Skin of body (tissue), 2 donors: Measurements from ENCODE around the gene CHAF1A. TPM values are rescaled to one million over a fixed set of nuclear protein-coding genes. Genes with fewer than 3 reads are reported as not detected.

Experiments used
- DNase-seq: peaks from one replicate; lab custom pipeline; 2025; lab: John Stamatoyannopoulos, UW
- total RNA-seq: library from RNA; depleted of rRNA; stranded (reverse); fragments of >200 nt; gene quantifications from one replicate; pipeline ENCODE4 v1.2.3, GENCODE V29; 2014

Gene CHAF1A
- total RNA-seq, 1 donor from 2014 or later, result 9.5 TPM

- DNase-seq, result no peak
Measured at GRCh38 chr19:4376991-4377781, 25.3 kb upstream of the CHAF1A start.

- DNase-seq, result no peak
Measured at GRCh38 chr19:4378886-4379285, 23.6 kb upstream of the CHAF1A start.

GRCh38 chr19:4379383-4380253, 22.8 kb upstream of the CHAF1A start:
- peak; percentile 27 for DNase-seq

- no peak for DNase-seq
Measured at GRCh38 chr19:4380254-4380727, 22.1 kb upstream of the CHAF1A start.

- DNase-seq, result no peak
Measured at GRCh38 chr19:4385291-4386040, 17.0 kb upstream of the CHAF1A start.

- no peak for DNase-seq
Measured at GRCh38 chr19:4386041-4386782, 16.2 kb upstream of the CHAF1A start.

GRCh38 chr19:4388337-4389063, 13.9 kb upstream of the CHAF1A start:
- DNase-seq, result no peak

- DNase-seq, result no peak
Measured at GRCh38 chr19:4389064-4389375, 13.4 kb upstream of the CHAF1A start.

- no peak for DNase-seq
Measured at GRCh38 chr19:4389511-4390016, 12.9 kb upstream of the CHAF1A start.

- DNase-seq, result no peak
Measured at GRCh38 chr19:4390017-4390566, 12.3 kb upstream of the CHAF1A start.

- DNase-seq, result no peak
Measured at GRCh38 chr19:4390567-4391305, 11.7 kb upstream of the CHAF1A start.

GRCh38 chr19:4391306-4391693, 11.1 kb upstream of the CHAF1A start:
- no peak for DNase-seq

GRCh38 chr19:4391701-4392483, 10.5 kb upstream of the CHAF1A start:
- DNase-seq, result peak; percentile 35

- no peak for DNase-seq
Measured at GRCh38 chr19:4393947-4394590, 8.4 kb upstream of the CHAF1A start.

- no peak for DNase-seq
Measured at GRCh38 chr19:4396949-4397783, 5.3 kb upstream of the CHAF1A start.

GRCh38 chr19:4399812-4400134, 2.7 kb upstream of the CHAF1A start:
- no peak for DNase-seq
